ENCODE results near the gene GNAT3.

DNA sequence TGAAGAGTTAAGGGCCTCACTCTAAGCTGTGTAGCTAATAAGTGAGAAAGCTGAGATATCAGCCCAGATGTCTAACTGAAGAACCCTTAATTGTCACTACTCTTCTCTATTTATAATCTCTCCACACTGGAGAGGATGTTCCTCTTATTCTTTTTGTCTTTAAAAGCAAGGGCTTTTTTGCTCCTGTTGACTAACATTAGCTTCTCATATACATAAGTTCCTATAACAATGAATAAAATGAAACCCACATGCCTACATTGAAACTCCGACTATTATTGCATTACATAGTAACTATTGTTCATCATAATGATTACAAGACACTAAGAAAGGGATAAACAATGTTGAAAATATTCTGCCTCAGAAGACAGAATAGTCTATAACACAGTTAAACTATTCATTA lies 67.1 kb downstream of the GNAT3 start:
- no peak for TF ChIP-seq GATA3 (IDR thresholded peaks at IDR 0.05; ENCODE audit: low read depth, low read length)
- no peak for TF ChIP-seq GATA2 (IDR thresholded peaks at IDR 0.05; ENCODE audit: low read depth, low read length)
